Smooth muscle cell (in vitro differentiated cells): ENCODE measurements around the gene BCL7A. TPM values are rescaled to one million over a fixed set of nuclear protein-coding genes. Genes with fewer than 3 reads are reported as not detected.
A peak's percentile ranks its signal among the peaks of the same experiment; 100 is the strongest.

Experiments used
- DNase-seq: peaks from one replicate; lab custom pipeline; 2025; ENCODE audit not compliant: unreplicated experiment; lab: John Stamatoyannopoulos, UW
- H2AFZ ChIP-seq: fragments of 200-600 bp; sonication (generic); 2 replicates; pipeline ENCODE4 v1.6.0; 2016; ENCODE audit warnings: antibody characterized with exemption, low read depth, mild to moderate bottlenecking
- H3F3A ChIP-seq: fragments of 200-600 bp; sonication (generic); 2 replicates; pipeline ENCODE4 v1.6.0; 2017; ENCODE audit warnings: antibody characterized with exemption, low read depth
- H3K27ac ChIP-seq: fragments of 200-600 bp; sonication (generic); 2 replicates; pipeline ENCODE4 v1.5.1; 2016; ENCODE audit warnings: low read depth, mild to moderate bottlenecking
- H3K27me3 ChIP-seq: fragments of 200-600 bp; sonication (generic); 2 replicates; pipeline ENCODE4 v1.6.1; 2016; ENCODE audit warnings: low read depth, mild to moderate bottlenecking
- H3K36me3 ChIP-seq: fragments of 200-600 bp; sonication (generic); 2 replicates; pipeline ENCODE4 v1.5.1; 2016; ENCODE audit warnings: low read depth
- H3K4me1 ChIP-seq: fragments of 200-600 bp; sonication (generic); 2 replicates; pipeline ENCODE4 v1.5.1; 2016; ENCODE audit warnings: low read depth
- H3K4me2 ChIP-seq: fragments of 200-600 bp; sonication (generic); 2 replicates; pipeline ENCODE4 v1.6.0; 2016; ENCODE audit warnings: mild to moderate bottlenecking
- H3K4me3 ChIP-seq: fragments of 200-600 bp; sonication (generic); 2 replicates; pipeline ENCODE4 v1.5.1; 2016; ENCODE audit warnings: mild to moderate bottlenecking
- H3K79me2 ChIP-seq: fragments of 200-600 bp; sonication (generic); 2 replicates; pipeline ENCODE4 v1.6.0; 2016; ENCODE audit warnings: low read depth, mild to moderate bottlenecking
- H3K9ac ChIP-seq: fragments of 200-600 bp; sonication (generic); 2 replicates; pipeline ENCODE4 v1.6.0; 2016; ENCODE audit warnings: low read depth
- H3K9me3 ChIP-seq: fragments of 200-600 bp; sonication (generic); replicated peaks from 2 replicates; pipeline ENCODE4 v1.5.1; 2016; ENCODE audit warnings: low read depth
- H4K20me1 ChIP-seq: fragments of 200-600 bp; sonication (generic); 2 replicates; pipeline ENCODE4 v1.6.0; 2016; ENCODE audit warnings: low read depth
- WGBS: methylation state at CpG from one replicate; pipeline ENCODE4 v1.1.7; 2016; ENCODE audit warnings: low lambda C conversion rate; 5-methylcytosine and 5-hydroxymethylcytosine counted together
- polyA plus RNA-seq: library from polyadenylated mRNA; unstranded; fragments of >200 nt; fragmentation: Nextera tagmentation; extraction: Ambion mirVana; gene quantifications from 2 replicates; pipeline ENCODE4 v1.2.1, GENCODE V29; 2016
- total RNA-seq: library from RNA; depleted of rRNA; stranded (reverse); fragments of >200 nt; gene quantifications from 2 replicates; pipeline ENCODE4 v1.2.3, GENCODE V29; 2014
- TF ChIP-seq, protein P1 (sequence below): fragments of 200-600 bp; sonication (generic); IDR thresholded peaks from 2 replicates; pipeline ENCODE4 v1.5.1; 2017; ENCODE audit warnings: borderline replicate concordance, mild to moderate bottlenecking, antibody characterized with exemption; ENCODE audit not compliant: insufficient read depth, poor library complexity, severe bottlenecking

The BCL7A gene
- total and polyA plus RNA-seq, 2 experiments from 2014 or later: 2.7 to 3.0 TPM

DNA sequence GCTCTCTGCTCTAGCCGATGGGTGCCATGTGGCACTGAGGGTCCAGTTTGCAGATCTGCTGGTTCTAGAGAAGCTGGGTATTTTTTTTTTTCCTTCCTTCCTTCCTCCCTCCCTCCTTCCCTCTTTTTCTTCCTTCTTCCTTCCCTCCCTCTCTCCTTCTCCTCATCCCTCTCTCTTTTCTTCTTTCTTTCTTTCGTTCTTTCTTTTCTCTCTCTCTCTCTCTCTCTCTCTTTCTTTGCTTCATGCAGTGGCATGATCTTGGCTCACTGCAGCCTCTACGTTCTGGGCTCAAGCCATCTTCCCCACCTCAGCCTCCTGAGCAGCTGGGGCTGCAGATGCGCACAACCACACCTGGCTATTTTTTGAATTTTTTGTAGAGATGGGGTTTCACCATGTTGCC is 2.7 kb upstream of the BCL7A start:
- H4K20me1 ChIP-seq: no peaks in the 10 kb centered on the region
- DNase-seq: no peak
- H3F3A ChIP-seq: peaks cover 5% of the 10 kb centered on the region
- H3K9me3 ChIP-seq: no peaks in the 10 kb centered on the region
- H3K4me3 ChIP-seq: no peak overlapping the region
- TF ChIP-seq, protein P1, sequence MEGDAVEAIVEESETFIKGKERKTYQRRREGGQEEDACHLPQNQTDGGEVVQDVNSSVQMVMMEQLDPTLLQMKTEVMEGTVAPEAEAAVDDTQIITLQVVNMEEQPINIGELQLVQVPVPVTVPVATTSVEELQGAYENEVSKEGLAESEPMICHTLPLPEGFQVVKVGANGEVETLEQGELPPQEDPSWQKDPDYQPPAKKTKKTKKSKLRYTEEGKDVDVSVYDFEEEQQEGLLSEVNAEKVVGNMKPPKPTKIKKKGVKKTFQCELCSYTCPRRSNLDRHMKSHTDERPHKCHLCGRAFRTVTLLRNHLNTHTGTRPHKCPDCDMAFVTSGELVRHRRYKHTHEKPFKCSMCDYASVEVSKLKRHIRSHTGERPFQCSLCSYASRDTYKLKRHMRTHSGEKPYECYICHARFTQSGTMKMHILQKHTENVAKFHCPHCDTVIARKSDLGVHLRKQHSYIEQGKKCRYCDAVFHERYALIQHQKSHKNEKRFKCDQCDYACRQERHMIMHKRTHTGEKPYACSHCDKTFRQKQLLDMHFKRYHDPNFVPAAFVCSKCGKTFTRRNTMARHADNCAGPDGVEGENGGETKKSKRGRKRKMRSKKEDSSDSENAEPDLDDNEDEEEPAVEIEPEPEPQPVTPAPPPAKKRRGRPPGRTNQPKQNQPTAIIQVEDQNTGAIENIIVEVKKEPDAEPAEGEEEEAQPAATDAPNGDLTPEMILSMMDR: no peak
- H3K79me2 ChIP-seq: no peaks in the 10 kb centered on the region
- no peak overlapping the region for H3K27ac ChIP-seq
- no peak overlapping the region for H3K4me2 ChIP-seq
- peaks cover 9% of the 10 kb centered on the region for H3K4me1 ChIP-seq
- H3K27me3 ChIP-seq: peaks cover 12% of the 10 kb centered on the region
- H3K9ac ChIP-seq: no peak overlapping the region
- no peak overlapping the region for H2AFZ ChIP-seq
- 91% methylated on average over 4 of the region's 4 CpGs for WGBS
- H3K36me3 ChIP-seq: no peaks in the 10 kb centered on the region

DNA sequence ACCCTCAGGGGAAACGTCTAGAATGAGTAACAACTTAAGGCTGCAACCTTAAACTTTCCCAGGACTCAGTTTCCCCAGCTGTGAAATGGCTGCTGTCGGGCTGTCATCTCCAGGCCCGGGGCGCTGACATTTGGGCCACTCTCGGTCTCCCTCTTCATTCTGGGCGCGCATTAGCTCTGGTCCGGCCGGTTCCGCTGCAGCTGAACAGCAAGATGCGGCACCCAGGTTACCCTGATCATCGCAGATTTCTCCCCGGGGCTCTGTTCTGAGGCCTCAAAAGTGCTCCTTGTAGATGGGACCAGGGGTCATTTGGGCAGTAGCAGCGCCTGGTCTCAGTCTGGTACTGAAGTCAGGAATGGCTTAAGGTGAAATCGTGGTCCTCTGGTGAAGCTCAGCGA is 890 bp upstream of the BCL7A start:
- 65% methylated on average over 16 of the region's 16 CpGs for WGBS
- H2AFZ ChIP-seq: peak overlapping the region; percentile 82
- H3F3A ChIP-seq: peaks cover 8% of the 10 kb centered on the region
- peak overlapping the region; percentile 98 for H3K4me2 ChIP-seq
- H3K9ac ChIP-seq: no peak overlapping the region
- H3K79me2 ChIP-seq: no peaks in the 10 kb centered on the region
- no peaks in the 10 kb centered on the region for H3K36me3 ChIP-seq
- no peaks in the 10 kb centered on the region for H4K20me1 ChIP-seq
- no peak overlapping the region for H3K27ac ChIP-seq
- TF ChIP-seq, protein P1: no peak
- H3K27me3 ChIP-seq: peaks cover 12% of the 10 kb centered on the region
- H3K4me3 ChIP-seq: peak overlapping the region; percentile 71
- no peak for DNase-seq
- peaks cover 9% of the 10 kb centered on the region for H3K4me1 ChIP-seq
- no peaks in the 10 kb centered on the region for H3K9me3 ChIP-seq

DNA sequence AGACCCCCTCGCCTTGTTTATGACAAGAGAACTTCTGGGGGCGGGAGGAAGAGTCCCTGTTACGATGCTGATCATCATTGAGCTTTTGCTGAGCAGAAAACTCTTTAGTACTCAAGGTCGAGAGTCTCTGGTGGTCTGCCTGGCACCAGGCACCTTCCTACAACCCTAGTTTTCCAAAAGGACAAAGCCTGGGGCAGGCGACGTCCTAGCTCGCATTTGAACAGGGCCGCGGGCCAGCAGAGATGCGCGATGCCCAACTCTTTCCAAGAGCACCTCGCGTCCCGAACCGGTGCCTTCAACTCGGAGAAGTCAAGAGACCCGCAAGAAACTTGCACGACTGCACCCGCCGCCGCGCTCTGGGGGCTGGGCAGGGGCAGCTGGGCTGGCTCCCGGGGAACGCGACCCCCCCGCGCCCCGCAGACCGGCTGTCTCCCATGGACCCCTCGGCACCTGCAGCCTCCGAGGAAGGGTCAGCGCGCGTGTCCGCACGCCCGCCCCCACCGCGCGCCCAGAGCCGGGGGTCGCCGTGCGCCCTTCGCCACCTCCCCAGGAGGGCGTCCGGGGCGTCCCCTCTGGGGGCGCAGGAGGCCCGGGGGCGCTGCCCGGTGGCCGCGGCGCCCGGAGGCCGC is 377 bp upstream of the BCL7A start:
- peak overlapping the region; percentile 98 for H3K4me2 ChIP-seq
- H3K27me3 ChIP-seq: peaks cover 12% of the 10 kb centered on the region
- H3K36me3 ChIP-seq: no peaks in the 10 kb centered on the region
- H2AFZ ChIP-seq: peak overlapping the region; percentile 82
- DNase-seq: no peak
- WGBS: 11% methylated on average over 15 of the region's 57 CpGs
- peak overlapping the region; percentile 71 for H3K4me3 ChIP-seq
- H3K79me2 ChIP-seq: no peaks in the 10 kb centered on the region
- H4K20me1 ChIP-seq: peaks cover under 1% of the 10 kb centered on the region
- peaks cover 8% of the 10 kb centered on the region for H3F3A ChIP-seq
- H3K4me1 ChIP-seq: peaks cover 9% of the 10 kb centered on the region
- no peak overlapping the region for H3K27ac ChIP-seq
- TF ChIP-seq, protein P1: no peak
- H3K9ac ChIP-seq: no peak overlapping the region
- H3K9me3 ChIP-seq: no peaks in the 10 kb centered on the region
